ENCODE data around the gene PITPNB.

Gene PITPNB

GRCh38 chr22:27878541-27878940, 40.5 kb downstream of the PITPNB start:
- no peak for DNase-seq

DNA sequence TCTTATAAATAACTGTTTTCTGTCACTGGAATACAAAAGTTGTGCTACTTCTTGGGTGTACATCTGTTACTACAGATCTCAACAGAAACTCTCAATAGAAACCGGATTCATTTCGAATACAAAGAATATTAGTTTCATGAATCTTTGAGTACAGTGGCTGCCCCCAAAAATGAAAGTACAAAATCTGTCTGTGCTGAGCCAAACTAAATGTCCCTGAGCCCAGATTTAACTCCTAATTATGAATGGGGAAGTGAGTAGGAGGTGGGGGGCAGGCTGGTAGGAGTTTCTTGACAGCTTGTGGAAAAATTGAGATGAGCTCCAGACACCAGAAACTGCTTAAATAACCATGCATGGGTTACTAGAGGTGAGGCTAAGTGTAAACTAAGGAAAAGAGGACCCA, 41.6 kb downstream of the PITPNB start:
- no peak for DNase-seq

DNA sequence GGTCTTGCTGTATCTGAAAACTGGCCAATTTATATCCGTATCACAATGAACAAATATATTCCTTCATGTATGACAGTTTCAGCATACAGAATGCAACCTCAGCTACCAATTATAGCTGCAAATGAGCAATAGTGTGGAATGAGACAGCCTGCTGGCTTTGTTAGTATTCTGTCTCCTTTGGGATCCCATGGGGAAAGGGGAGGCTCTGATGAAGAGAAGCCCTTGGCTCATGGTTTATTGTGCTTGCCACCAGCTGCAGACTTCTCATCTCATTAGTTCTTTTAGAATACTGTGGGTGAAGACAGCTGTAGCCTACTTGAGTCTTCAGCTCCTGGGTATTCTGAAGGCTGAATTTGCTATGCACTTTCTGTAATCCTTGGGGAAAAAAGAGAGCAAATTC, 42.4 kb downstream of the PITPNB start:
- DNase-seq: no peak

DNA sequence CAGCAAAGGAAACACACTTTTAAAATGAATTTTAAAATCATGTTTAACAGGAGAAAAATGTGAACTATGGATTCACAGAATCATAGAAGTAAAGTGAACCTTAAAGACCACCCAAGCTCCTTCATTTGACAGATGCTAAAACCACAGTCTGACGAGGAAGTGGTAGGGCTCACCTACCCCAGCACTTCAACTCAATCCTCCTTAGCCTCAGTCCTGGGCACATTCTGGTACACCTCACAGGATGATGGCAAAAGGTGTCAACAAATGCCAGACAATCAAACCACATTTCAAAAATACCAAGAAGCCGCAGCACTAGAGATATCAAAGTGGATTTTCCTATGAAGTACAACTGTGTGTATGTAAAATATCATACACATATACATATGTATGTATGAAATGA, 43.1 kb downstream of the PITPNB start:
- no peak for DNase-seq

DNA sequence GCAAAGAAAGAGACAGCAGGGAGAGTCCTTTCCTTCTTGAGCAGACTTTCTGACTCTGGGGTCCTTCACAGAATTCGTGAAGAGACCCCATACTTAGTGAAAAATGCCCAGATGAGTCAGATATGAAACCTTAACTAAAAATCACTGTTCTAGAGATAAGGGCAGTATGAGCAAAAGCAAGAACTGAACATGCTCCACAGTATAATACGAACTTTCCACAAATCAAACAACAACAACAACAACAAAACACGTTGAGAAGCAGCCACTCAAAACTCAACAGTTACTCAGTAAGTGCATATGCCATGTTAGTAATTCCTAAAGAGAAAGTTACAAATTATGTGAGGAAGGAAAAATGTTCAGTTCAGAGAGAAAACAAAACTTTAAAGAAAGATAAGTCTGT, 44.3 kb downstream of the PITPNB start:
- DNase-seq: no peak

GRCh38 chr22:27874185-27874584, 44.9 kb downstream of the PITPNB start:
- DNase-seq: no peak

GRCh38 chr22:27873472-27873871, 45.6 kb downstream of the PITPNB start:
- no peak for DNase-seq

DNA sequence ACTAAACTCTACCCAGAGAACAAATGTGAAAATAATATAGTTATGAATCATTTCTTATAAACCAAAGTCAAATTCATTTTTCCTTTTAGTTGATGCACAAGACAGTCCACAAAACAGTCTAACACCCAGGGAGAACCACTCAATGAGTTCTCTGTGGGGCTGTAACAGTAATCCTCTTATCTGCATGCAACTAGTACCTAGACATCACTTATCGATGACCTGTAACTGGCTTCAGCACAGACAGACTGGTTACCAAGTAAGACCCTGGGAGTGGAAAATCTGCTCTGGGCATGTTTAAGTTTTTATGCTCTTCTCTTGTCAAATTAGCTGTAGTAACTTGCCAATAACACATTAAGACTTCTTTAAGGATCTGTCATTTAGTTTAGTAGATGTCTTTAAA, 46.6 kb downstream of the PITPNB start:
- DNase-seq: no peak

DNA sequence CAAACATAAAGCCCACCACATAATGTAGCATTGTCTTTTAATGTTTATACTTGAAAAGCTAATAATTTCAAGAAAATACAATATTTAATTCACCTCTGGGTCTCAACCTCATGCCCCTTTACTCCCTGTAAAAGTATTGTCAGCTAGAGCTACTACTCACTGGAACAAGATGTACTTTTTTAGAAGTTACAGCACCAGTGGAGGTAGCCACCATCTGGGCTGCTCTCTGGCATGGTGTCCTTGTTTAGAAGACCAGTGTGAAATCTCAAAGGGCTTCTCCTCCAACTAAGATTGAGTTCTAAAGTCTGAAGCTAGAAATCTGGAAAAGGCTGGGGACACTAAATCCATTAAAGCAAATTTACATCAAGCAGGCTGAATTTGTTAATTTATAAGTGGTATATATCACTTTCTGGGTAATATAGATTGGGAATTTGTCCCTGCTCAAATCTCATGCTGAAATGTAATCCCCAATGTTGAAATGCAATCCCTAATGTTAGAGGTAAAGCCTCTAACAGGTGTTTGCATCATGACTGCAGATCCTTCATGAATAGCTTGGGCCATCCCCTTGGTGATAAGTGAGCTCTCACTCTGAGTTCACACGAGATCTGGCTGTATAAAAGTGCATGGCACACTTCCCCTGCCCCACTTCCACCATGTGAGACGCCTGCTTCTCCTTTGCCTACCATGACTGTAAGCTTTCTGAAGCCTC, 47.6 kb downstream of the PITPNB start:
- no peak for DNase-seq

DNA sequence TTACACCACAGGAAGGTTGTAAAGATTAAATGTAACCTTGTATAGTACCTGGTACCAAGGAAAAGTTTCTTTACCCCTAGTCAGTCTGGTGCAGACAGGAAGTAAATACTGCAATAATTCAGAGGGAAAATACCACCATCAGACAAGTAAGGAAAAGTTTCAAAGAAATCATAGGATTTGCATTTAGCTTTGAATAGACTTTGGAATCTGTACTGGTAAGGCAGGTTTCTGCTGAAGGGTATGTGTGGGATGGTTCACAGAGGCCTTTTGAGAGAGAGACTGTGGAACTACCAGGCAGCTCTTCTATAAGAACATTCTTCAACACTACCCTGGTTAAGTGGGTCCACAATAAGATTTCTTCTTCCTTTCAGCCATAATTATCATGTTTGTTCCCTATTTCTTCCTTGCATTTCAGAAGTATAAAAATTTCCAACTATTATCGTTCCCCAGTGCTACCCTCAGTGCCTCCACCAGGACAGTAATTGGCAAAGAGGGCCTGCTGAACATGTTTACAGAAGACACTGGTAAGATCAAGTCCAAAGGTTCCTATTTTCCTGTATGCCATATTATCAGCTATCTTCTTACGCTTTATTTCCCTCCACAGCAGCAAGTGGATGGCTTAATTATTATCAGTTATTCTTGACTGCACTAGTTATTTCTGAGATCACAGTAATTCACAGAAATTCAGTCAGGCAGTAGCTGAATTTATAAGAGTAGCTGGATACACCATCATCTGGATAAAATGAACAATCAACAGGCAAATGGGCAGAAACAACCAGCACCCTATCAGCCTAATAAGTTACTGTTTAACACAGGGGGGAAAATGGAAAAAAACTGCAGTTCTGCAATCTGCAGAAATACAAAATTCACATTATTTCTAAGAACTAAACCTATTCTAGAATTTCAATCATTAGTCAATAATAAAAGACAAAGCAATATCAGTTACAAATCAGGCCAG, 48.5 kb downstream of the PITPNB start:
- DNase-seq: no peak

GRCh38 chr22:27868732-27869282, 50.2 kb downstream of the PITPNB start:
- DNase-seq: no peak

DNA sequence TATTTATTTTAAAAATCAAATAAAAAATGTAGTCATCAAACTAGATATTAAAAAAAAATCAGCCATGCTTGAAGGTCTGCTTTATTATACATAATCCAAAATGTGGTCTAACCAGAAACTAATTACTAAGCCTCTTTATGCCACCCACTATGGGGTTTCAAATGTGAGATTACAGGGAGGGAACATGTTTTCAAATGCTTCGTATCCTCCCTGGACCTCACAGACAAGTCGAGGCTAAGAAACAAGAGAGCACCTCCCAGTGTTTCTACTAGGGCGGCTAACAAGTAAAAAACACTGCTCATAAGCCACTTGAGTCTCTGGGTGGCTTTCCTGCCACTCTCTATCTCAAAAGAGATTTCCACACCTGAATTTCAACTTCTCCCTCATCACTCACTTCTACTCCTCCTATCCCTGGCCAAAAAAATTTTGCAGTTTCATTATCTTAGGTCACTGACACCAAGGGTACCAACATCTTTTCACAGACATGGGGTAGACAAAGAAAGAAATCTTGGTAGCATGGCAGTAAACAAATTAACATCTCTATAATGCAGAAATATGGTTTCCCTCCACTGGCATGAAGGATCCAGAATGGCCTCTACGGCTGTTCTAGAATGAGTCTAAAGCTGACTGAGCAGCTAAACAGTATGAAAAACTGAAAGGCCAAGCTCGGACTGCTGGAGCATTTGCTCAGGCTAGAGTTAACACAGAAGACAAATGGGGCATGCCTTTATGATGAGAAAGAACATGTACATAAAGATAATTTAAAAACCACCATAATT, 50.9 kb downstream of the PITPNB start:
- DNase-seq: no peak

GRCh38 chr22:27867085-27867952, 51.7 kb downstream of the PITPNB start:
- no peak for DNase-seq

DNA sequence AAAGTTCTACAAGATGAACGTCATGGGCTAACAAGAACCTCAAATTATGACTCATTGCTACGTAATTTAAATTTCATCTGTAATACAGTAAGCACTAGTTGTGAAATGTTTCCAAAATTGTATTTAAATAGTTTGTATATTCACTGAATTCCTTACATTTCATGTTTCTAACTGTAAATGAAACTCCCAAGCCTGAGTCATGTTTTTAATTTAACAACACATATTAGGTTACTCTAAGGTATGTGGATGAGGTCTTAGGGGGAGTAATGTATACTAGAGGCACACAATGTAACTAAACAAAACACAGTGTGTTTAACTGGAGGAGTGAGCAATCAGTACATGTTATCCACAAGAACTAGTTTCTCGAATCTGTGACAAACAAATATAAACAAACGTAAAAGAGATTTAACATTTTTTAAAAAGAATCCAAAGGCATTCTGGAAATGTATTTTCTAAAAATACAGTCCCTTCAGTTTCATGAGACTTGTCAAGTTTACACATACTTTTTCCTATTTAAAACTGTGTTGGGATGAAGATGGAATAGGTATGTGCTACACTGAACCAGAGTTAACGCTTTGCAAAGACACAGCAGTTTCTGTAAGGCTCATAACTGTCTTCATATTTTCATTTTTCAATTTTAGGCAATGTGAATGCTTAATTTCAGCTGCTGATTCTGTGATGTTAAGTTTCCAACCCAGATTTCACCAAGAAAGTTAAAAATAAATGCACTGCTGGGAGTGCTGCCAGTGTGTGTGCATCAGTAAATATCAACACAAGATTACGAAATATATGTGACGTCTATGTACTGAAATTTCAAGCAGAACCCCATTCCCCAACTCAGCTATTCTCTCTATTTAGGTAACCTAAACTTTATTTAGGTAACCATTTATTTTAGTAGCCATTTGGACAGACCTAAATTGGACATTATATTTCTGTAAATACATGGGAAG, 52.6 kb downstream of the PITPNB start:
- DNase-seq: no peak

DNA sequence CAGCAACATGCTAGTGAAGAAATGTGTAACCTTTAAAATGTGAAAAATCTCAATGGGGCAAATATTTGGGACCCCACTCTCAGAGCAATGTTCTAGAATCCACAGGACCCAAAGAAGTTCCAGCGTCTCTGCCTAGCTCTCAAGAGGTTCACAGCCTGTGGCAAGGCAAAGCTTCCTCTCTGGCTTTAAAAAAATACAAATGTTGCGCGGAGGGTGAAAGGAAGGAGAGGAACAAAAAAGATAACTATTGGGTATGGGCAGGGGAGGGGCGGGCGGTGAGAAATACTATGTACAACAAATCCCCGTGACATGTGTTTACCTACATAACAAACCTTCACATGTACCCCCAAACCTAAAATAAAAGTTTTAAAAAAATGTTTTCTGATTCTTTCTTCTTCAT, 53.6 kb downstream of the PITPNB start:
- DNase-seq: no peak

GRCh38 chr22:27863556-27863955, 55.5 kb downstream of the PITPNB start:
- DNase-seq: no peak

GRCh38 chr22:27863001-27863400, 56.1 kb downstream of the PITPNB start:
- DNase-seq: no peak

DNA sequence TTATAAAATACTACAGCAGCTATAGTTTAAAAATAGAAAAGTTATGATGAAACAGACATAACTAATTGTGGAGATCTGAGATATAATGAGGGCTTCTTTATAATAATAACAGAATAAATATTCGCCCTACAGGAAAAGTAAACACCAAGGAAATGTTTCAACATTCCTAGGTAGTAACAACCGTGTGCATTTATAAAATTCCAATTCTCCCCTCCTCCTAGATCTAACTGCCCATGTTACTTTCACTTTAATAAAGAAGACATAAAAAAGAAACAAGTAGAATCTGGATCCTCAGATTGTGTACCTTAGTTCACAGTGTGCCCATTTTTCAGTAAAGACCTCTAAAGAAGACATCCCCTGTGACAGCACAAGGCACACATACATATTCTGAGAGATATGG, 59.7 kb downstream of the PITPNB start:
- no peak for DNase-seq

DNA sequence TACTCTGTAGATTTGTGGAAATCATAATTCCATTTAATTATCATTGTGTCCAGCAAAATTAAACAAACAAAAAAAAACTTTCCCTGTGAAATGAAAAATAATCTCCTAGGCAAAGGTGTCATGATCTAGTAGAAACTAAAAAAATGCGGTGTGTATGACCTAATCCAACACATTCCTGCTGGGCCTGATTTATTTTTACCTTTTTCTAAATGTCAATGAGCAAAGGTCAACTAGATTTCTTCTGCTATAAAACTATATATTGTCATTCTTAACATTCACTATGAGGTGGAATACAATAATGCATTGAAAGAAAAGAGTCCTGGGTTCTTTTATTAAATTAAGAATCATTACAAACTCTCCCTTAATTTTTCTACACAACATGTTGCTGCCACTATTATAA, 60.4 kb downstream of the PITPNB start:
- no peak for DNase-seq

- no peak for DNase-seq
Observed at GRCh38 chr22:27857443-27857842, 61.6 kb downstream of the PITPNB start.

GRCh38 chr22:27856386-27856785, 62.7 kb downstream of the PITPNB start:
- no peak for DNase-seq

Measured in effector CD4-positive, alpha-beta T cell (primary cell).